Measurements from ENCODE around the gene VAPA. TPM values are rescaled to one million over a fixed set of nuclear protein-coding genes. Genes with fewer than 3 reads are reported as not detected.

The VAPA gene
- total and polyA plus RNA-seq, 9 of the 15 experiments (the other 6 are each of a cell fraction or from before 2014, with no cell fraction given), result 219 to 902 (median 526) TPM

GRCh38 chr18:9898792-9899549, 14.8 kb upstream of the VAPA start (continued):
- no peak for TF ChIP-seq ZNF764 (CRISPR knock-in tag; IDR thresholded peaks at IDR 0.05; ENCODE audit: low read depth)
- TF ChIP-seq SRSF7 (optimal IDR thresholded peaks at IDR 0.05; ENCODE audit: low read depth, low read length), result no peak
- TF ChIP-seq PHF8 (IDR thresholded peaks at IDR 0.05; ENCODE audit: borderline replicate concordance, low read length), result peak; percentile 18; the same call in 1 of the 2 replicates
- peak; percentile 97 for TF ChIP-seq NBN (IDR thresholded peaks at IDR 0.05; ENCODE audit: low read depth)
- TF ChIP-seq RB1 (IDR thresholded peaks at IDR 0.05; ENCODE audit: low read depth), result no peak
- peak; percentile 2; the same call in 1 of the 2 replicates for TF ChIP-seq ZFX (CRISPR knock-in tag; IDR thresholded peaks at IDR 0.05)
- TF ChIP-seq SPI1 (IDR thresholded peaks at IDR 0.05; ENCODE audit: borderline replicate concordance, low read depth, low read length), result peak; percentile 48; the same call in 1 of the 2 replicates
- no peak for TF ChIP-seq ZNF551 (CRISPR knock-in tag; IDR thresholded peaks at IDR 0.05)
- TF ChIP-seq ZNF518B (CRISPR knock-in tag; IDR thresholded peaks at IDR 0.05), result no peak
- TF ChIP-seq EGR1 (conservative IDR thresholded peaks at IDR 0.05), result no peak
- peak; percentile 92 for TF ChIP-seq ARID3A (IDR thresholded peaks at IDR 0.05; ENCODE audit: borderline replicate concordance, low read depth, low read length)
- no peak for TF ChIP-seq ILF3 (IDR thresholded peaks at IDR 0.05; ENCODE audit: borderline replicate concordance)
- TF ChIP-seq ZBTB7A (IDR thresholded peaks at IDR 0.05; ENCODE audit: borderline replicate concordance, control insufficient read depth, low read depth, low read length), result no peak
- peak; percentile 74 for TF ChIP-seq ETV1 (tag; conservative IDR thresholded peaks at IDR 0.05; ENCODE audit: low read depth)
- no peak for TF ChIP-seq ZNF609 (CRISPR knock-in tag; IDR thresholded peaks at IDR 0.05; ENCODE audit: borderline replicate concordance)
- TF ChIP-seq BACH1 (tag; IDR thresholded peaks at IDR 0.05), result peak; percentile 88
- peak; percentile 87 for TF ChIP-seq EP300 (IDR thresholded peaks at IDR 0.05; ENCODE audit: low read length)
- peak; percentile 3; the same call in 1 of the 2 replicates for TF ChIP-seq ZNF444 (CRISPR knock-in tag; IDR thresholded peaks at IDR 0.05)
